HG03432 (cell line): ENCODE results near the gene AOPEP.

Source experiments
- ATAC-seq: cut with Tn5 transposase; IDR thresholded peaks from one replicate; pipeline ENCODE4 v1.9.1; 2021; ENCODE audit warnings: mild to moderate bottlenecking, moderate library complexity; ENCODE audit not compliant: unreplicated experiment

Gene AOPEP

GRCh38 chr9:94788570-94789105, 62.1 kb downstream of the AOPEP start:
- ATAC-seq = no peak

- ATAC-seq = no peak
Measured at GRCh38 chr9:94791435-94791834, 64.9 kb downstream of the AOPEP start.

DNA sequence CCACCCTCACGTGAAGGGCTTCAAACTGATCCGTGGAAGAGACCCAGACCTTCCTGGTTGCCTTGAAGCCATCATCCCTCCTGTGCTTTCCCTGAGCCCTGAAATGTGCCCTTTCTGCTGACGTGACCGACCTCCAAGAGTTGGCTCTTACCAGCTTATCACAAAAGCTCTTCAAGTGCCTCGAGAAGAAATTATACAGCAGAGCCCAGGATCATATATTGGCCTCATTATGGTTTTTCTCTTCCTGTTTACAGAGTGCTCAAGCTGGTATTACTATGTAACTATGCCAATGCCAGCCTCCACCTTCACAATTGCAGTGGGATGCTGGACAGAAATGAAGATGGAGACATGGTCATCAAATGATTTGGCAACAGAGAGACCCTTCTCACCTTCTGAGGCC, 66.0 kb downstream of the AOPEP start:
- no peak for ATAC-seq

DNA sequence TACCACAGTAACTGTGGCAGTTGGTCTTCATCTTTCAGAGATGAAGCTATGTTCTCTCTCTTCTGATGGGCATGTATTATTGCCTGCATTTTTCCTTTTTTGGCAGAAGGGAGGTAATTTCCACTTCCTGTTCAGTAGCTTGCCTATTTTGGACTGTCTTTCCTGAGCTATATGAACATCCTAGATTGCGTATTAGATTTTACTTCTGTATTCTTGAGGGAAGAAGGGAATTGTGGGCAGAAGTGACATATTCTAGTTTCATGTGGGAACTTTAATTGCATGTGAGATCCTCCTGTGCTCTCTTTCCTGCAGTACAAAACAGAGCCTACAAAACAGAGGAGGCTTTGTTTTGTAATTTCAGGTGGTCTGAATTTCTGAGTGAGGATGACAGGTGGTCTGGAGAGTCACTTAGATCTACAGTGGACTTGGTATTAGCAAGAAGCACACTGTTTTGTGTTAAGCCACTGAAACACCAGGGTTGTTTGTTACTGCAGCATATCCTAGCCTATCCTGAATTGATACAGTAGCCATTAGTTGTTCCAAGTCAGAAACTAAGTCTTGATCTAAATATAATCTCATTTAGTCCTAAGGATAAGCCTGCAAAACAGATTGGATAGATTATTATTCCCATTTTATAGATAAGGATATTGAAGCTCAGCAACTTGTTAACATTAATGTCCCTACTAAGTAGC, 68.1 kb downstream of the AOPEP start:
- ATAC-seq = no peak

- no peak for ATAC-seq
Measured at GRCh38 chr9:94796687-94797086, 70.2 kb downstream of the AOPEP start.

DNA sequence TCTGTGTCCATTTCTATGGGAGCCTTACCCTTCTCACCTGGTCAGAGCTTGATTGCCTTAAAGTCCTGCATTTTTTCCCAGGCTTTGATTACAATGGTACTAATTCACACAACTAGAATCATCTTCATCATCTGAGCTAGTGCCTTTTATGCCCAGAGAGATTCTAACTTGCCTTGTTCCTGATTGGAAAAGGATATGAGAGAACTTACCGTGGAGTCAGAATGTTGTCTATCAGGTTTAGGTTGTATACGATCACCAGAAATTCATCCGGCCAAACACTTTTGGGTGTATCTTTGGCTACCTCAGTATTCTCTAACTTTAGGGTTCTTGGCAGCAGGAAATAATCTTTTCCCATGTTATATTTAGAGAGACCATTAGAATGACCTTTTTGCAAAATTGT, 71.7 kb downstream of the AOPEP start:
- ATAC-seq = no peak

DNA sequence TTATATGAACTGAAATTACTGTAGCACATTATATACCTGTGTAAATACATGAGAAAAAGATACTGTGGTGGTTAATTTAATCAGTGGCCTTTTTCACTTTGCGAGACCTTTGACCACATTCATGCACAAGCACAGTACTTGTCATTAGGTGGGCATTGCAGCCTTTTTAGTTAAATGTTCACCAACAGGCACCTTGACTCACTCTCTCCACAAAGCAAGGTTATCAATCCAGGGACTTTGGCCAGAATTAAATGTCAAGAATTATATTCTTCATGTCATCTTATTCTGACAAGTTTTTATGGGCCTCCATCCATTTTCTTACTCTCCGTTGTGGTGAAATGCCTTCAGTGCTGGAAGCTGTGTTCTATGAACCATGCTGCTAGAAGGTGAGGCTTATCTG, 72.2 kb downstream of the AOPEP start:
- ATAC-seq = no peak

DNA sequence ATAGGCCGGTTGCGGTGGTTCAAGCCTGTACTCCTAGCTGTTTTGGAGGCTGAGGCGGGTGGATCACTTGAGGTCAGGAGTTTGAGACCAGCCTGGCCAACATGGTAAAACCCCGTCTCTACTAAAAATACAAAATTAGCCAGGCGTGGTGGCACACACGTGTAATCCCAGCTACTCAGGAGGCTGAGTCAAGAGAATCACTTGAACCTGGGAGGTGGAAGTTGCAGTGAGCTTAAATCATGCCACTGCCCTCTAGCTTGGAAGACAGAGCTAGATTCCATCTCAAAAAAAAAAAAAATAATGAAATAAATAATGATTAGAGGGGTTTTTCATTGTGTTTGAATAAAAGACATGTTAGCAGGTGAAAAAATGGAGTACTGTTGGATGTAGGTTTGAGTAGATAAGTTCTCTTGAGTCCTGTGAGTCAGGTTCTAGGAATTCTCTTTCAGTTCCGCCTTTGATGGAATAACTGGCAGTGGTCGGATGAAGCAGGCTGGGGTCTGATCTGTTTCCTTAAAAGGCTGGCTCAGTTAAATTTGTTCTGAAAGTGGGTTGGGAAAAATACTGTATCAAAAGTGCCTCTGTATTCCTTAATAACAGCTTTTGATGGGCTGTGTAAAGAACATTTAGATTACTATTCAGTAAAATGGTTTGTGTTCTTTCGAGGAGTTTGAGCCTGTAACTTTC, 73.2 kb downstream of the AOPEP start:
- ATAC-seq = no peak

- ATAC-seq = no peak
Measured at GRCh38 chr9:94800424-94801117, 74.1 kb downstream of the AOPEP start.

DNA sequence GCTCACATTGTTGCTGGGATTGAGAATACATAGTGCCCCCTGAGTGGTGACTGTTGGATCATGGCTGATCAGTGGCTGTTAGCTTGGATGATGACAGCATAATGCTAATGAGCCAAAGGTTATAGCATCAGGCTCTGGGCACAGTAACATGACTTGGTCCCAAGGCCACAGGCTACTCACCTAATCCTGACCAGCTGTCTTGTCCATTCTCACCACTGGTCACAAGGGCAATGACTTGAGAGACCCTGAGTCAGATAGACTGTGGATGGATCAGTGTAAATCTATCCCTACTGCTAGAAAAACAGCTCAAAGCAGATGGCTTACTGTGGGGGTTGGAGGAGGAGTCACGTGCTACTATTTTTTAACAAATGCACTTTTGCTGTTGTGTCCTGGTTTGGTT, 74.7 kb downstream of the AOPEP start:
- no peak for ATAC-seq

DNA sequence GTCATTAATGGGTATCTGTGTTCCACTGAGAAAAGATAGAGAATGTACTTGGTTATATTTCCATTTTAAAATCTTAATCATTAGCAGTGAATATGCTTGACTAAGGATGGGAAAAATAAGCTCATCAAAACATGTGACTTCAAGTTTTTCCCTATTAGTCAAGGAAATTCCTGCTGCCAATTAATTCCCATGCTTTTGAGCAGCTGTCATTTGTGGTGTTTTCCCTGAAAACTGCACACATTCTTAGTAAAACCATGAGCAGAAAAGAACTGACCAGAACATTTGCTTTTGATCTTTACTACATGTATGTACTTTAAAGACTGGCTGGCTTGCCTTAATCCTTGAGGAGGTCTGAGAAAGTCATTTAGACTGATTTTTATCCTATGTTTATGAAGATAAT, 75.2 kb downstream of the AOPEP start:
- ATAC-seq = no peak

GRCh38 chr9:94802251-94802650, 75.8 kb downstream of the AOPEP start:
- no peak for ATAC-seq

- ATAC-seq = peak; percentile 66
Measured at GRCh38 chr9:94802793-94803192, 76.3 kb downstream of the AOPEP start.

GRCh38 chr9:94804316-94804715, 77.8 kb downstream of the AOPEP start:
- no peak for ATAC-seq

DNA sequence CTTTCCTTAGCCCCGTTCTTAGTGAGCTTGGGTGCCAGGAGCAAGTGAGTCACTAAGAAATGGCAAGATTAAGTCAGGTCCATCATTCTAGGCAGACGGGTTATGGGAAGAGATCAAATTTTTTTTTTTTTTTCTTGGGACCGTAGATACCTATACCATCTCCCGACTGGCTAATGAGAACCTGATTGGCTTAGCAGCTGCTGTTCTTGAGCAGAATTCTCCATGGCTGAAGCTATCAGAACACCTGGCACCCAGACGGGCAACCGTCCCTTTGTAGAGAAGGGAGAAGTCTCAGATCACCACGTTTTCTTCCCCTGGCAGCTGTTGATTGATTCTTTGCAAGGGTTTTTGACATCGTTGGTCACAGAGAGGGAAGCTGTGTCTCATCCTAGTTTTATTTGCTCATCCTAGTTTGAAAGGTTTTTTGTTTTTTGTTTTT, 78.6 kb downstream of the AOPEP start:
- no peak for ATAC-seq

DNA sequence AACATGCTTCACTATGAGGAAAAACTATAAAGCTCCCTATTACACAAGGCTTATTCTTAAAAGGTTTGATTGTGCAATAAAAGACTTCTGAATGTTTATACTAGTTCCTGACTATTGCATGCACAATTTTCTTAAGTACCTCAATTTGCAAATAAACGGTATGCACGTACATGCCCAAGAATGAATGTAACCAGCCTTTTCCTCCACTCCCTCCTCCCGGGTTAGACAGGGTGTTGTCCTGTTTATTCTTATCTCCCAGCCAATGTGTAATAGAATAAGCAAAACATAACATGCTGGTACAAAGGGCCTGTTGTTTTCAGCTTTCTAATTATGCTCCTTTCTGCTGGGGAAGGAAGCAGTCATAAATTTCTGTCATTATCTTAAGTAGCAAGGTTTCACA, 79.1 kb downstream of the AOPEP start:
- no peak for ATAC-seq

DNA sequence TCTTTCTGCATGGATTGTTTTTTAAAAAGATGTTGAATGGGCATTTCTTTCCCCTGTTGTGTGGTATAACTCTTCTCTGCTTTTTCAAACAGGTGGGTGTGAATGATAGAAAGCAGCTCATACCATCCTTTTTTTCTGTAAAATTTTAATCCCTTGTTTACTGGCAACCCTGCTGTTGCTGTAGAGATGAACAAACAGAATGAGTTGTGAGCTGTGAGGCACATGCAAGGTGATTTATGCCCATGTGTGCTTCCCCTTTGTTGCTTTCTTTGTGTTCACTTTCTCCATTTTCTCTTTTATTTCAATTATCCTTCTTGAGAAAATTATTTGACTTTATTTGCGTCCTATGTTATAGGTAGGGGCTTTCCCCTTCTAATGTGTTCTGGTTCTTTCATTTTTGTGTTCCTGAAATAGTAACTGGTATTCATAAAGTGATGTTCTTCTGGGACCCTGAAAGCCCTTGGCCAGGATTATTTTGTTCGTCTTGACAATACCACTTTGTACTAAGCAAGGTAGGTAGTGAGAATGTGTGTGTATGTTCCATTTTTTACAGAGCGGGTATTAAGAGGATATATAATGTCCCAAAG, 79.9 kb downstream of the AOPEP start:
- no peak for ATAC-seq

- ATAC-seq = no peak
Measured at GRCh38 chr9:94807556-94807955, 81.1 kb downstream of the AOPEP start.

DNA sequence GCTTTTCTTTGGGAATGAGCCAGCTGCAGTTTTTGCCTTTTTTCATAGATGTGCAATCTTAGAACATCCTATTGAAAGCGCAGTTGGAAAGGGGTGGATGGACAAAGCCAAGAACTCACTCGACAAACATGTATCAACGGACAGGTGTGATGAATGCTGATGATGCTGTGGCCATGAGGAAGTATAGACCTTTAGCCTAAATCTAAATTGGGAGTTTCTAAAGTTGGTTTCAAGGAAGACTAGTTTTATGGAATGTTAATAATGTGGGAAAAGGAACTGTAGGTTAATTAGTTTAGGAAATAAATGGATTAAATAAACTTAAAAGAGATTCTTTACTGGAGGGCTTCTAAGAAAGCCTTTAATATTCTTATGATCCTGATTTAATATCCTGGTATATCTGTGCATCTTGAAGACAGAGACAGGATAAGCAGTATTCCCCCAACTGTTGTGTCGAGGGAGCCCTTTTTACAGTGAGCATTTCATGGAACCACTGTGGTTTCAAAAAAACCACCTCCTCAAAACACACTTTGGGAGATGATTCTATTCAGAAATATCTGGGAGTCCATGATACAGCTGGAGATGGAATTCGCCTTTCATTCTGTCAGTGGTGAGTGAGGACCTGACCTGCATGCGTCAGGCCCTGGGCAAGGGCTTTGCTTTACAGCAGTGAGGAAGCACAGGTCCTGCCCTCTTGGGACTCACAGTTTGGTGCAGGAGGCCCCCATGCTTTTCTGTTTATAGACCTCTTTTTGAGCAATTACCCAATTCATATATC, 82.6 kb downstream of the AOPEP start:
- ATAC-seq = no peak

GRCh38 chr9:94809778-94810177, 83.3 kb downstream of the AOPEP start:
- no peak for ATAC-seq

DNA sequence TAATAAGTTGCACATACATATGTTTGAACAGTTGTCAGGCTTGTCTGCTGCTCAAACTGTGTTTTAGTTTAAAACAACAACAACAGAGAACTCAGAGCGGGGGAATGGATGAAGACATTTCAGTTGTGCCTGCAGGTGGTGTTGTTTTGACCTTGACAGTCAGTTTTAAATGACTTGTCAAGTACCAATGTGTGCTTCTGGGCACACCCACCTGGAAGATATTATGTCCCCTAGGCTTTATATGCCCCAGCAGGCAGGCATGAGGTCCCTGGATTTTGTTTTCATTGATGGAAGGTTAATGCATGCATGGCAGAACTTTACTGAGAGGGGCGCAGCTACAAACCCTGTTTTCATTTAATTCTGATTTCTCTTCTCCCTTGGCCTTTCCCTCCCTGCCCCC, 84.6 kb downstream of the AOPEP start:
- no peak for ATAC-seq
